Lung (tissue), 12 donors: ENCODE measurements around the gene CETP. TPM values are rescaled to one million over a fixed set of nuclear protein-coding genes. Genes with fewer than 3 reads are reported as not detected.

ENCODE experiments used
- ATAC-seq: fragments of 200-7000 bp; cut with Tn5 transposase; one replicate; pipeline ENCODE4 v1.9.1; 2020; ENCODE audit warnings: moderate number of reproducible peaks; ENCODE audit not compliant: insufficient read depth, low FRiP score
- DNase-seq, 3 donors: peaks; one replicate each; pipeline ENCODE4 v3.0.0-alpha.2; 2013 to 2017
- H3K27ac ChIP-seq, 2 donors: one replicate each; pipeline ENCODE4 v1.5.1; 2013; ENCODE audit warnings: mild to moderate bottlenecking in 2 of 2, moderate library complexity in 2 of 2, control low read depth in 1 of 2, inconsistent platforms in 1 of 2, low read depth in 1 of 2, low read length in 1 of 2
- H3K27me3 ChIP-seq, 3 donors: one replicate each; pipeline ENCODE4 v1.5.1; 2013; ENCODE audit warnings: low read length in 2 of 3; ENCODE audit not compliant: control insufficient read depth in 3 of 3, insufficient read depth in 3 of 3
- H3K36me3 ChIP-seq, 4 donors: one replicate each; pipeline ENCODE4 v1.5.1; 2013; ENCODE audit warnings: low read length in 4 of 4, mild to moderate bottlenecking in 1 of 4, moderate library complexity in 1 of 4; ENCODE audit not compliant: control insufficient read depth in 4 of 4, insufficient read depth in 4 of 4
- H3K4me1 ChIP-seq, 5 donors: one replicate each; pipeline ENCODE4 v1.5.1; 2013; ENCODE audit warnings: low read length in 5 of 5, mild to moderate bottlenecking in 2 of 5, moderate library complexity in 1 of 5; ENCODE audit not compliant: control insufficient read depth in 5 of 5, insufficient read depth in 5 of 5
- H3K4me3 ChIP-seq: one replicate; pipeline ENCODE4 v1.5.1; 2013; ENCODE audit warnings: mild to moderate bottlenecking, control low read depth, moderate library complexity
- H3K9ac ChIP-seq, 2 donors: one replicate each; pipeline ENCODE4 v1.5.1; 2013; ENCODE audit warnings: low read length in 2 of 2, control low read depth in 1 of 2; ENCODE audit not compliant: insufficient read depth in 1 of 2
- H3K9me3 ChIP-seq, 4 donors: one replicate each; pipeline ENCODE4 v1.5.1; 2013; ENCODE audit warnings: low read length in 3 of 4, mild to moderate bottlenecking in 1 of 4, moderate library complexity in 1 of 4; ENCODE audit not compliant: control insufficient read depth in 4 of 4, insufficient read depth in 3 of 4
- WGBS, 2 donors: extraction: QIAGEN DNeasy Blood & Tissue Kit; methylation state at CpG; one replicate each; pipeline ENCODE4 v1.1.7; 2013; 5-methylcytosine and 5-hydroxymethylcytosine counted together
- polyA plus RNA-seq, 2 donors: library from polyadenylated mRNA; stranded (reverse); fragments of 200-250 nt; gene quantifications; one replicate each; pipeline ENCODE4 v1.2.1, GENCODE V29; 2013
- total RNA-seq, 2 donors: library from RNA; depleted of rRNA in 1 of 2; stranded (reverse); fragments of >200 nt in 1 of 2; gene quantifications; one replicate each; pipeline ENCODE4 v1.2.1, GENCODE V29; 2014 to 2021
- TF ChIP-seq, protein P1 (sequence below): IDR thresholded peaks from 2 replicates; pipeline ENCODE4 v1.5.1; 2012; ENCODE audit warnings: mild to moderate bottlenecking; ENCODE audit errors: control extremely low read depth, extremely low read depth
- donor health status: control.
- donor health status: control.
- donor health status: Bipolar disorder and iron deficiency.
- donor health status: healthy.
- donor health status: DM: yes; HTN: yes; CAD: no.

The CETP gene
- total and polyA plus RNA-seq, 4 donors, result 0.71 to 8.4 (median 0.83) TPM

GRCh38 chr16:56998352-56998751 is 36.6 kb downstream of the CETP start:
- TF ChIP-seq, protein P1, sequence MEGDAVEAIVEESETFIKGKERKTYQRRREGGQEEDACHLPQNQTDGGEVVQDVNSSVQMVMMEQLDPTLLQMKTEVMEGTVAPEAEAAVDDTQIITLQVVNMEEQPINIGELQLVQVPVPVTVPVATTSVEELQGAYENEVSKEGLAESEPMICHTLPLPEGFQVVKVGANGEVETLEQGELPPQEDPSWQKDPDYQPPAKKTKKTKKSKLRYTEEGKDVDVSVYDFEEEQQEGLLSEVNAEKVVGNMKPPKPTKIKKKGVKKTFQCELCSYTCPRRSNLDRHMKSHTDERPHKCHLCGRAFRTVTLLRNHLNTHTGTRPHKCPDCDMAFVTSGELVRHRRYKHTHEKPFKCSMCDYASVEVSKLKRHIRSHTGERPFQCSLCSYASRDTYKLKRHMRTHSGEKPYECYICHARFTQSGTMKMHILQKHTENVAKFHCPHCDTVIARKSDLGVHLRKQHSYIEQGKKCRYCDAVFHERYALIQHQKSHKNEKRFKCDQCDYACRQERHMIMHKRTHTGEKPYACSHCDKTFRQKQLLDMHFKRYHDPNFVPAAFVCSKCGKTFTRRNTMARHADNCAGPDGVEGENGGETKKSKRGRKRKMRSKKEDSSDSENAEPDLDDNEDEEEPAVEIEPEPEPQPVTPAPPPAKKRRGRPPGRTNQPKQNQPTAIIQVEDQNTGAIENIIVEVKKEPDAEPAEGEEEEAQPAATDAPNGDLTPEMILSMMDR, result no peak
- DNase-seq (no peak), ATAC-seq (no peak)
- Histone ChIP-seq H3K27ac (no peak overlapping the region), H3K9ac (no peak overlapping the region), H3K36me3 (no peaks in the 10 kb centered on the region), H3K4me1 (peaks cover 0 to 20% (median 5%) of the 10 kb centered on the region in 5 donors), H3K4me3 (no peak overlapping the region), H3K27me3 (peaks cover 0 to 10% (median 2%) of the 10 kb centered on the region in 3 donors), H3K9me3 (no peaks in the 10 kb centered on the region)
- 90 to 95% methylated on average over 3 of the region's 3 CpGs for WGBS, 2 donors

DNA sequence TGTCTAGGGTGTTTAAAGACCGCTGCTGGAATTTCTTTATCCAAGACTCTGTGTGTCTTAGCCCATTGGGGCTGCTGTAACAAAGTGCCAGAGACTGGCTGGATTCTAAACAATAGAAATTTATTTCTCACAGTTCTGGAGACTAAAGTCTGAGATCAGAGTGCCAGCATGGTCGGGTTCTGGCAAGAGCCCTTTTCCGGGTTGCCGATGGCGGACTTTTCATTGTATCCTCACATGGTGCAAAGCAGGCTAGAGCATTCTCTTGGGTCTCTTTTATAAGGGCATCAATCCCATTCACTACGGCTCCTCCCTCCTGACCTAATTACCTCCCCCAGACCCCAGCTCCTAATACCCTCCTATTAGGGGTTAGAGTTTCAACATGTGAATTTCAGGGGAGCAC is 37.1 kb downstream of the CETP start:
- ATAC-seq (no peak), DNase-seq (no peak)
- peaks cover 0 to 20% (median 5%) of the 10 kb centered on the region in 5 donors for H3K4me1 ChIP-seq

DNA sequence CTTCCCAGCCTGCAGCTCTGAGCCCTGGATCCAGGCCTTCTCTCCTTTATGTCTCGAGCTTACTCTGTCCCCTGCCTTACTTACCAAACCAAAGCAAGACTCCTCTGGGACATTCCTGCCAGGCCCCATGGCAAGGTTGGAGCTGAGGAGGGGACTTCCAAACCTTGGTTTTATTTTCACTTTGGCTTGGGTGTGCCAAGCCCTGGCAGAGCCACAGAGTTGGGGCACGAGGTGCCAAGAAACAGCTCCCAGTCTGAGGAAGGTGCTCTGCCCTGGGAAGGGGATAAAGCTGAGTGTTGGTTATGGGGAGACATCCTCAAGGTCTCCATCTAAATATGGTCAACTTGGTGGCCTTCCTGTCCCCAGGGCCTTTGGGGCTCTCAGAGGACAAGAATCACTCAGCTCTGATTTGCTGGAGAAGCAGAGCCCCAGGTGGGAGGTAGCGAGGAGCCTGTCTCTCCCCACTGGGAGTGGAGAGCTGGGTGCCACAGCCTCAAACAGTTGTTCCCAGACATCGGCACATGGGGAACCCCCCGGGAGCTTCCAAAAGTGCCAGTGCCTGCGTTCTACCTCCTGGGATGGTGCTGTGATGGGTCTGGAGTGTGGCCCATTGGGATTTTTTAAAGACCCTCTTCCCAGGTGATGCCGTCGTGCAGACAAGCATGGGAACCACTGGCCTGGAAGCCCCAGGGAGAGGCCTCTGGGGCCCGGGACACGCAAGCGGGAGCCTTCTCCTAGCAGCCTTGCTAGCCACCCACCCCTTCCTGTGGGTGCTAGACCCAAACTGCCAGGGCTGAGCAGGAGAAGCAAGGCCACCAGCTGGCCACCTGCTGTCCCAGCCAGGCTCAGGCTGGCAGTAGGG is 37.9 kb downstream of the CETP start:
- WGBS, 2 donors, result 83 to 88% methylated on average over 11 of the region's 11 CpGs
- Histone ChIP-seq H3K4me3 (no peak overlapping the region), H3K9ac (no peak overlapping the region), H3K9me3 (no peaks in the 10 kb centered on the region), H3K27me3 (peaks cover 0 to 4% (median 0%) of the 10 kb centered on the region in 3 donors), H3K36me3 (no peaks in the 10 kb centered on the region), H3K4me1 (peaks cover 0 to 16% (median 5%) of the 10 kb centered on the region in 5 donors), H3K27ac (peak overlapping the region; percentile 77 to 86)
- ATAC-seq, result no peak
- TF ChIP-seq, protein P1, result no peak
- no peak for DNase-seq

More for the DNA sequence above, 37.1 kb downstream of the CETP start:
- Histone ChIP-seq H3K9ac (no peak overlapping the region), H3K27me3 (peaks cover 0 to 10% (median 2%) of the 10 kb centered on the region in 3 donors), H3K9me3 (no peaks in the 10 kb centered on the region), H3K4me3 (no peak overlapping the region), H3K27ac (peak overlapping the region; percentile 58 to 77), H3K36me3 (no peaks in the 10 kb centered on the region)
- 81 to 93% methylated on average over 6 of the region's 6 CpGs for WGBS, 2 donors
- TF ChIP-seq, protein P1, result no peak
